Left cardiac atrium (tissue), 4 donors: Measurements from ENCODE around the gene CD47. TPM values are rescaled to one million over a fixed set of nuclear protein-coding genes. Genes with fewer than 3 reads are reported as not detected.

Experiments used
- ATAC-seq, 2 donors: fragments of 200-7000 bp; cut with Tn5 transposase; one replicate each; pipeline ENCODE4 v1.9.1; 2020; ENCODE audit warnings: mild to moderate bottlenecking in 2 of 2, moderate library complexity in 2 of 2
- DNase-seq: peaks from one replicate; pipeline ENCODE4 v3.0.0-alpha.2; 2020
- intact Hi-C, 2 donors: fragments of 100-400 bp; cut with DNase I; formaldehyde crosslinking; loops; one replicate each; pipeline versions ENCODE4 v1.14.1 to v1.15.1; 2022 to 2023
- total RNA-seq, 2 donors: library from RNA; stranded (reverse); fragmentation: NEBNext Ultra II Directional; extraction: Animal tissue kit (Norgen Biotek cat#: 25700); gene quantifications; one replicate each; pipeline ENCODE4 v1.2.1, GENCODE V29; 2021
- donor health status: DM: no; HTN: yes; CAD: no.
- donor health status: DM: no; HTN: yes; CAD: no; lungs with severe emphysema.
- donor health status: DM: yes; HTN: yes; CAD: no.
- donor health status: Dilated cardiomyopathy.

CD47 gene
- total RNA-seq, 2 donors from 2014 or later, result 75.0 to 93.3 TPM

DNA sequence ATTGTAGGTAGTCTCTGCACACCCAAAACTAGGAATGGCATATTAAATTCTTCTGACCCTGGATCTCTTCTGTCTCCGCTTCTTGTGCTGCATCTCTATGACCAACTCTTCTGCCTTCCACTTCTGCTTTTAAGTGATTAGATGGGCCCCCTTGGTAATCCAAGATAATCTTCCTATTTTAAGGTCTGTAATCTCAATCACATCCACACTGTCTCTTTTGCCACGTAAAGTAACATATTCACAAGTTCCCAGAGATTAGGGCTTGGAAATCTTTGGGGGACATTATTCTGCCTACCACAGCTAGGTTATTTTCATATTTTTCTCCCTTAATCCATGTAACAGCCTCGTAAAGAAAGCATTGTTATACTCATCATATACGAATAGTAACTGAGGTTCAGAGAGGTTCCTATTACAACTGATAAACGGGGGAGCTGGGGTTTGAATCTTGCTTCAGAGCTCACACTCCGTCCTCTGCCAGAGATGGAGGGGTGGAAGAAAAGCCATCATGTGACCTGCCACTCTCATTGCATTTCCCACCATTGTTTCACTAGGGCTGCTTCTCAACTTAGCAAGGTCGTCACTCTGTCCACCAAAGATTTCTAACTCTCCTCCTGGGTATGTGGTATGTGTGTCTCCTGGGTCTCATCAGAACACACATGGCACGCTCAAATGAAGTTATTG is 6.6 kb upstream of the CD47 start:
- DNase-seq, result no peak

GRCh38 chr3:108096532-108097321 is 5.9 kb upstream of the CD47 start:
- ATAC-seq (no peak), DNase-seq (no peak)
- intact Hi-C loops, result loop anchor here in 1 of 2 donors (10.0 kb wide), 1 partner anchor 128 kb away; the partner anchor contains the start of gene IFT57

More for the DNA sequence above, 6.6 kb upstream of the CD47 start:
- no peak for ATAC-seq
- intact Hi-C loops, result loop anchor here in 1 of 2 donors (10.0 kb wide), 1 partner anchor 127 kb away; the partner anchor contains the start of gene IFT57

DNA sequence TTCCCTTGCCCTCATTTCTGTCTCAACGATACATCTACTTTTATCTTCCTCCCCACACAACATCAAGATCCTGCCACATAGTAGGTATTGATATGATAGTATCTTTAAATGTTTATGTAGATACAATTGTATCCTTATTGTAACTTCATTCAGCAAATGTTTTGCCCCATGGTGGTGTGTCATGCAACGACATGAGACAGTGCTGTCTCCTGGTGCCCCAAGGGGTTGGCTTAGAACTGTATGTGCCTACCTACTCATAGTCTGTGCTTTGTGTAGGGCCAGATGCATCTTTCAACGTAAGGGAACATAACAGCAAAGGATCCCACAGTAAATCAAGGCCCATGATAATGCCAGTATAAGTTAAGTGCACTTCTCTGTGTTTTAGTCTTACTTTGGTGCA is 2.8 kb upstream of the CD47 start:
- intact Hi-C loops, result loop anchor here in 1 of 2 donors (10.0 kb wide), 1 partner anchor 131 kb away; the partner anchor contains the start of gene IFT57
- no peak for ATAC-seq
- no peak for DNase-seq

GRCh38 chr3:108093021-108093420 is 2.2 kb upstream of the CD47 start:
- intact Hi-C loops, result loop anchor here in 1 of 2 donors (10.0 kb wide), 1 partner anchor 132 kb away; the partner anchor contains the start of gene IFT57
- ATAC-seq (no peak), DNase-seq (no peak)

DNA sequence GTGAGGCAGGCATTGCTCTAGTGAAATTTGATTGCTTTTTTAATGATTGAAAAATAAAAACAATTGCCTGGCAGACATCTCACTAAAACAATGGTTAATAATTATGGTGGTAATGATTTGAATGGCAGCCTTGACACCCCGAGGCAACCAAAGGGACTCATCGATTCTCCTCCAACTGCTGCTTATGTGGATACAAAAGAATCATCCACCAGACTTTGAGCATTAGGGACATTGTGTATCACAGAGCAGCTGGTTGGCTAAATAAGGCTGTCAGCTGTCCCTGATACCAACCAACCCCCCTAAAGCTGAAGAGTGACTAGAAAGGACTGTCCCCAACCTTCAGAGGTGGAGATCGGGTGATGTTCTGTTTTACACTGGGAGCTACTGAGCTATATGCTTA is 1.7 kb upstream of the CD47 start:
- ATAC-seq, result no peak
- intact Hi-C loops, result loop anchor here in 1 of 2 donors (10.0 kb wide), 1 partner anchor 132 kb away; the partner anchor contains the start of gene IFT57
- DNase-seq, result no peak

GRCh38 chr3:108091498-108092250 is 843 bp upstream of the CD47 start:
- ATAC-seq (peak in 1 of 2 donors; percentile 13), DNase-seq (peak; percentile 56)
- intact Hi-C loops, result loop anchor here in 1 of 2 donors (10.0 kb wide), 1 partner anchor 133 kb away; the partner anchor contains the start of gene IFT57

DNA sequence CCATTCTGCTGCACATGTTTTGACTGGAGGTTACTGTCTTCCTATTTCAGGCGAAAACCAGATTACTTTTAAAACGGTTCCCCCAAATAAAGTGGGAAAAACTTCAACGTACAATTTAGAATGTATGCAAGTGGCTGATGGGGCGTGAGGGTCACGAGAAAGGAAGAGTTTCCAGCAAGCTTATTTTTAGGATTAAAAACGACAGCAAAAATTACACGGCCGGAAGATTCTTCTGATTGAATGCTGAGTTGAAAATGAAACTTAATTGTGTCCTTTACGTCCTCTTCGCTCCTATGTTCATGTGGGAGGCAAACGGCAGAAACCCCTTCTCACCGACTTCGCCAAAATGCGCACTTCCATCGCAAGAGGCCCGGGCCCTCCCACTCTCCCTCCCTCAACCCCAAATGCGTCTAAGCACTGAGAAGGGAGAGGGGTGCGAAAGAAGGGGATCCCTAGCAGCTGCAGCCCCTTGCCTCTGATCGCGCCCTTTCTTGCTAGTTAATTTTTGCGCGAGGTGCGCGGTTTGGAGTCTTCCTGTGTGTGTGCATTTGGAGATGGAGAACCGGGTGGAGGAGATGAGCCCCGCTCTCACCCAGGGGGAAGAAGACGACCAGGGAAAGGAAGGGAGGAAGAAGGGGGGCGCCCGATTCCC is 656 bp downstream of the CD47 start:
- DNase-seq (no peak), ATAC-seq (peak; percentile 22 to 28)
- intact Hi-C loops, result loop anchor here in 1 of 2 donors (10.0 kb wide), 1 partner anchor 135 kb away; the partner anchor contains the start of gene IFT57

DNA sequence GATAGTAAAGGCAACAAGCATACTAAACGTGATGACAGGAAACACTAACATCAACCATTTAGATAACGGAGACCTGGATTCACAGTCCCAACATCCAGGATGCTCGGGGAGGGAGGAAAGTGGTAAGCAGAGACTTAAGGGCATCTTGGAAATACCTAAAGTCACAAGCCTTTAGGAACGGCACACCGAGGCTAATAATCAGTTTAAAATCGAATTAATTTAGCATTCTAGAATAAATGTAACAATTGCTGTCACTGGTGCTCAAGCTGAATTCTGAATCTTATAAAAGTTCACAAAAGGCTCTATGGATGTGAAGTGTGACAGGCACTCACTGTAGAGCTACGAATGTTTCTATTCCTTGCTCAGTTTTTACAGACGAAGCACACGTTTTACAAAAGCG is 1.3 kb downstream of the CD47 start:
- intact Hi-C loops, result loop anchor here in 1 of 2 donors (10.0 kb wide), 1 partner anchor 115 kb away; no protein-coding TSS in a partner anchor
- DNase-seq, result no peak
- ATAC-seq, result no peak

GRCh38 chr3:108088697-108089096 is 2.1 kb downstream of the CD47 start:
- ATAC-seq, result no peak
- intact Hi-C loops, result loop anchor here in 1 of 2 donors (10.0 kb wide), 1 partner anchor 114 kb away; no protein-coding TSS in a partner anchor
- no peak for DNase-seq

DNA sequence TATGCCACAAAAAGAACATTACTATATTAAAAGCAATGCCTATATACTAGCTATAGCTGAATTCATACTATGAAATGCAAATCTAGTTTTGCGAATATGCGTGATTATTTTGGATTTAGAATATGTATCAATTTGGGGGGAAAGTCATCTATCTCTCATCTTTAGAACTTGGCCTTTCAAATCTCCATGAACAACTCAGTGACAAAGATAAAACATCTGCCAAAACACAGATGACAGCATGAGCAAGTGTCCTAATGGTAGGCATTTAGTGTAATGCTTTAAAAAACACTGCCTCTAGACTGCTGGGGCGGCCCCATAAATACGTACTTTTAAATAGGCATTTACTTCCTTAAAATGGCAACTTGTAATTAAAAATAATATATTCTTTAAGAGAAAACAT is 2.7 kb downstream of the CD47 start:
- ATAC-seq, result no peak
- intact Hi-C loops, result loop anchor here in 1 of 2 donors (10.0 kb wide), 1 partner anchor 113 kb away; no protein-coding TSS in a partner anchor
- DNase-seq, result no peak

- ATAC-seq, result no peak
- intact Hi-C loops, result loop anchor here in 1 of 2 donors (10.0 kb wide), 1 partner anchor 112 kb away; no protein-coding TSS in a partner anchor
- DNase-seq, result no peak
These were observed 4.2 kb downstream of the CD47 start for GRCh38 chr3:108086653-108087052.

DNA sequence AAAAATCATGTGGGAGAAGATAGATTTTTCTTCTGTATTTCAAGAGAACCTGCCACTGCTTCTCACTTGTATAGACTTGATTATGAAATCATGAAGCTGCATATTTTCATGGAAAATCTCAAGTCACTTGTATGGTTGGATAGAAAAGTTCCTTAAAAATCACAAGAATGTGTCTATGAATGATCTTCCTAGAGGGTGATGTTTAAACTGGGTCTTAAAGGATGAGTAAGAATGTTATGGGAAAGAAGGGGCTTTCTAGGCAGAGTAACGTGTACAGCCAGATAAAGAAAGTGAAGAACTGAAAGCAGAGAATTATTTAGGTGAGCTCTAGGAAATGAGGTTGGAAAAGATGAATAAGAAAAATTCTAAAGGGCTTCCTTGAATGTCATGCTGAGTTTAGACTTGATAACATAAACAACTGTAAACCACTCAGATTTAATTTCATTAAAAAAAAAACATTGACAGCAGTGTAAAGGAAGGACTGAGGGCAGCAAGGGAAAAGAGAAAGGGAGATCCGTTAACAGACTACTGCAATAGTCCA is 5.0 kb downstream of the CD47 start:
- intact Hi-C loops, result loop anchor here in 1 of 2 donors (10.0 kb wide), 1 partner anchor 111 kb away; no protein-coding TSS in a partner anchor
- ATAC-seq (no peak), DNase-seq (no peak)

DNA sequence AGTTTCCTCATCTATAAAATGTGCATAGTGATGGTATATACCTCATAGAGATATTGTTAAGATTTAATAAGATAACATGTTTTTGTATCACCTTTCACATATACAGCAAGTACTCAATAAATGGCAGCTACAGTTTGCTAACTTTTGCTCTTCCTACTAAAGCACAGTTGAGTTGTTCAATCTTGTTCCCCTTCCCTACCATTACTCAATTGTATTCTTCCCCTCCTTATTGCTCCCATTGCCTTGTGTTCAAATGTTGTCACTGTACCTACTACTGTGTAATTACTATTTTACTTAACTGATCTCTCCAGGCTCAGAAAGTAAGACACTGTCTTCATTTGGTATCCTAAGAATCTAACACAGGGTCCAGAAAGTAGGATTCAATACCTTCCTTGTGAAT is 5.5 kb downstream of the CD47 start:
- intact Hi-C loops, result loop anchor here in 1 of 2 donors (10.0 kb wide), 1 partner anchor 111 kb away; no protein-coding TSS in a partner anchor
- no peak for ATAC-seq
- no peak for DNase-seq

DNA sequence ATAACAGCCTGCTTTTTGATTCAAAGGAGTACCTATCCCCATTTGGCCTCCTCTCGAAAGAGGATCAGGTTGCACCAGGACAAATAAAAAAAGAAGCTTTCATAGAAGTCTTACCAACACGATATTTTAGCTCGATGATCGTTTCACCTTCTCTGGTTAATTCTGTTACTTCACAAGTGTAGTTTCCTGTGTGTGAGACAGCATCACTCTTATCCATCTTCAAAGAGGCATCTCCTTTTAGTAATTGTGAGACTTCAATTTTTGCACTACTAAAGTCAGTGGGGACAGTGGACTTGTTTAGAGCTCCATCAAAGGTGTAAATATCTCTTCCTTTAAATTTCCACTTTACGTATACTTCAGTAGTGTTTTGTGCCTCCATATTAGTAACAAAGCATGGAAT is 11.0 kb downstream of the CD47 start:
- no peak for DNase-seq
- no peak for ATAC-seq
- intact Hi-C loops, result loop anchor here in 1 of 2 donors (10.0 kb wide), 1 partner anchor 105 kb away; no protein-coding TSS in a partner anchor

DNA sequence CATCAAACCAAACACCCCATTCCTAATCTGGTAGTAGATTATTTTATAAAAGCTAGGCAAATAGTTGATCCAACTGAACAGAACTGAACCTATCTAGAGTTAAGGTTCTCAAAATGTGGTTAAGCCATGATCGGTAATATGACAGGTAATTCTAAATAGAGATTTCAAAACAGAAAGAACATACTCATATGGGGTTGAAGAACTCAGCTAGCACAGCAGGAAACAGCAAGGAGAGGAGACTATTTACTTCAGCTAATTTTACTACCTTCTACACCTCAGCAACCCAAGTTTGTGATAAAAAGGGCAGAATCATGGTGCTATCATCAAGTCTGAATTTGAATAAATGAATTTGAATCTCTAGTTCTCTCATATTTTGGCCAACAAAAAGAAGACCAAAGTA is 11.8 kb downstream of the CD47 start:
- intact Hi-C loops, result no loop called here
- no peak for ATAC-seq
- DNase-seq, result no peak

DNA sequence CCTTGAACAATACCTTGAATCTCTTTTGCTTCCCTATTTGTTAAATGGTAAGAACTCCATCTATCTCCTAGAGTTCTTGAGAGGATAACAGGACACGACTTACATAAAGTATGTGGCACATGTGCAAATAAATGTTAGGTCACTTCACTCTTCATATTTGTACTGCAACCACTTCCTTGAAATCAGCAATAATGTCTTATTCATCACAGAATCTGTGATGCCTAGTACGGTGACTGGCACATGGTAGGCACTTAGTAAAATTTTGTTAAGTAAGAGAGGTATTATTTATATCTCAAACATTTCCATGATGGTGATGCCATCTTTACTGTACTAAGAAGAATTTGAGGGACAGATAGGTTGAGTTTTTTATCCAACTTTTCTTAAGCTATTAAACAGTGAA is 14.3 kb downstream of the CD47 start:
- intact Hi-C loops, result no loop called here
- no peak for DNase-seq
- ATAC-seq, result no peak

DNA sequence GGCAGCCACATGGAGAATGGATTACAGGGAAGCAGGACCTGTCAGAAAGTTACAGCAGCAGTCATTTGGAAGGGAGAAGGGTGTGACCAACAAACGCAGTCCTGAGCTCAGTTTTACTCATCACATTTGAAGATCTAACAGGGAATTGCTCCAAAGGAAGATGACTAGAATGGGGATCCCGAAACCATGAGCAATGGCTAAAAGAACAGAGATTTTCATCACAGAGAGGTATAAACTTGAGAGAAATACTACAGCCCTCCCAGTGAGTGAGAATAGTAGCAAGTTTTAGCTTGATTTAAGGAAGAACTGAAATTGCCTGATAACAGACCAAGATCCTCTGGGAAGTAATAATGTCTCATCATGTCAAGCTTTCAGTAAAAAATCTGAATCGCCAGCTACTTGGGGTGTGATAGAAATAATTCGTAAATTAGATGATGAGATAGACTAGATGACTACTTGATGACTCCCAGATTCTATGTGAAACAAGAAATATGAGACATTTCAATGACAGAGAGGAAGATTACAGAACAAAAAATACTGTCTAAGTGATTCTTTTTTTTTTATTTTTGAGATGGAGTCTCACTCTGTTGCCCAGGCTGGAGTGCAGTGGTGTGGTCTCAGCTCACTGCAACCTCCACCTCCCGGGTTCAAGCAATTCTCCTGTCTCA is 16.9 kb downstream of the CD47 start:
- intact Hi-C loops, result no loop called here
- DNase-seq (no peak), ATAC-seq (peak in 1 of 2 donors; percentile 40)
